ENCODE data around the gene GTF2H3. TPM values are rescaled to one million over a fixed set of nuclear protein-coding genes. Genes with fewer than 3 reads are reported as not detected.

GTF2H3 gene
- total and polyA plus RNA-seq, 2 donors (not counting 1 experiment from before 2014, with no cell fraction given) = 39.3 to 70.1 TPM

DNA sequence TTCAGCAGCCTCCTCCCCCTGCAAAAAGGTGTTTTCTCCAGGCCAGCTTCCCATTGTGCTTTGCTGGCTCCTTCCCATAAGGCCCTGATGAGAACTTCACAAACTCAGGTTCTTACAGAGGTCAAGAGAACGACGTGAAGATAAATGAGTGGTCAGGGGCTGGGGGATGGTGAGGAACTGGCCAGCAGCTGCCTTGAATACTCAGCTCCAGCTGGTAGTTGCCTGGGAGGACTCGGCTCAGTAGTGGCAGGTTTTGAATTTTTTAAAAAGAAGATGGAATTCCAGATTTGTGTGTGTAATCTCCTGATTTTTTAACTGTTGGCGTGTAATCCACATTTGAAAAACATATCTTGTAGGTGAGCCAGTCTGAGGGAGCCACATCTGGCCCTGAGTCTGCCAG lies 25.9 kb upstream of the GTF2H3 start:
- Histone ChIP-seq H2AFZ (ENCODE audit: low read length) (no peak overlapping the region), H3K4me1 (ENCODE audit: control insufficient read depth, extremely low read depth, insufficient read depth, low read length) (no peaks in the 10 kb centered on the region), H4K20me1 (ENCODE audit: control insufficient read depth, extremely low read depth, insufficient read depth, low read length) (no peaks in the 10 kb centered on the region), H3K27ac (ENCODE audit: insufficient read depth, low read length) (no peak overlapping the region), H3K9ac (ENCODE audit: insufficient read depth, low read length) (no peak overlapping the region), H3K9me3 (ENCODE audit: control insufficient read depth, insufficient read depth, low read depth, low read length) (no peaks in the 10 kb centered on the region), H3K27me3 (ENCODE audit: control insufficient read depth, insufficient read depth, low read length) (no peaks in the 10 kb centered on the region), H3K36me3 (ENCODE audit: control insufficient read depth, insufficient read depth, low read length) (peaks cover 19% of the 10 kb centered on the region), H3K4me3 (replicated peaks in 1 of 4; ENCODE audit: control extremely low read depth in 1 of 4, insufficient read depth in 1 of 4, low read depth in 3 of 4, low read length in 4 of 4) (no peak overlapping the region), H3K79me2 (ENCODE audit: control insufficient read depth, insufficient read depth, low read length) (peaks cover 27% of the 10 kb centered on the region), H3K4me2 (ENCODE audit: extremely low read depth, insufficient read depth, low read length) (no peak overlapping the region)
- no peak for DNase-seq (ENCODE audit: low read depth in 2 of 2)
- no peak for TF ChIP-seq EZH2 (IDR thresholded peaks at IDR 0.05; ENCODE audit: low read length, missing control alignments)
- TF ChIP-seq, protein P1, sequence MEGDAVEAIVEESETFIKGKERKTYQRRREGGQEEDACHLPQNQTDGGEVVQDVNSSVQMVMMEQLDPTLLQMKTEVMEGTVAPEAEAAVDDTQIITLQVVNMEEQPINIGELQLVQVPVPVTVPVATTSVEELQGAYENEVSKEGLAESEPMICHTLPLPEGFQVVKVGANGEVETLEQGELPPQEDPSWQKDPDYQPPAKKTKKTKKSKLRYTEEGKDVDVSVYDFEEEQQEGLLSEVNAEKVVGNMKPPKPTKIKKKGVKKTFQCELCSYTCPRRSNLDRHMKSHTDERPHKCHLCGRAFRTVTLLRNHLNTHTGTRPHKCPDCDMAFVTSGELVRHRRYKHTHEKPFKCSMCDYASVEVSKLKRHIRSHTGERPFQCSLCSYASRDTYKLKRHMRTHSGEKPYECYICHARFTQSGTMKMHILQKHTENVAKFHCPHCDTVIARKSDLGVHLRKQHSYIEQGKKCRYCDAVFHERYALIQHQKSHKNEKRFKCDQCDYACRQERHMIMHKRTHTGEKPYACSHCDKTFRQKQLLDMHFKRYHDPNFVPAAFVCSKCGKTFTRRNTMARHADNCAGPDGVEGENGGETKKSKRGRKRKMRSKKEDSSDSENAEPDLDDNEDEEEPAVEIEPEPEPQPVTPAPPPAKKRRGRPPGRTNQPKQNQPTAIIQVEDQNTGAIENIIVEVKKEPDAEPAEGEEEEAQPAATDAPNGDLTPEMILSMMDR (conservative IDR thresholded peaks at IDR 0.05 in 1 of 2, IDR thresholded peaks at IDR 0.05 in 1 of 2; ENCODE audit: low read depth in 1 of 2, low read length in 2 of 2) = no peak

DNA sequence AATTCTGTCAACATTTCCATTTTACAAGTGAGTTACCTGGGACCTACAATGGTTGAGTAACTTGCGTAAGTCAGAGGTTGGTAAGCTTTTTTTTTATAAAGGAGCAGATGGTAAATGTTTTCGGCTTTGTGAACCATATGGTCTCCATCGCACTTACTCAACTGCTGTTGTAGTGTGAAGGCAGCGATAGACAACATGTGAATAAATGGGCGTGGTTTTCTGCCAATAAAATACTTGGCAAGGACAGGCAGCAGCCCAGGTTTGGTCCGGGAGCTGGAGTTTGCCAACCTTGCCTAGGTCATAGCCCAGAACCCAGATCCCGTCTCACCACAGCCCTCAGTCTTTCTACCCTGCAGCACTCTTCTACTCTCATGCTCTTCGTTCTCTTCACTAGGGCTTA lies 25.4 kb upstream of the GTF2H3 start:
- Histone ChIP-seq H3K27ac (ENCODE audit: insufficient read depth, low read length) (no peak overlapping the region), H2AFZ (ENCODE audit: low read length) (no peak overlapping the region), H3K9me3 (ENCODE audit: control insufficient read depth, insufficient read depth, low read depth, low read length) (no peaks in the 10 kb centered on the region), H3K4me3 (replicated peaks in 1 of 4; ENCODE audit: control extremely low read depth in 1 of 4, insufficient read depth in 1 of 4, low read depth in 3 of 4, low read length in 4 of 4) (no peak overlapping the region), H3K4me1 (ENCODE audit: control insufficient read depth, extremely low read depth, insufficient read depth, low read length) (no peaks in the 10 kb centered on the region), H3K79me2 (ENCODE audit: control insufficient read depth, insufficient read depth, low read length) (peaks cover 23% of the 10 kb centered on the region), H3K4me2 (ENCODE audit: extremely low read depth, insufficient read depth, low read length) (no peak overlapping the region), H4K20me1 (ENCODE audit: control insufficient read depth, extremely low read depth, insufficient read depth, low read length) (no peaks in the 10 kb centered on the region), H3K36me3 (ENCODE audit: control insufficient read depth, insufficient read depth, low read length) (peaks cover 19% of the 10 kb centered on the region), H3K9ac (ENCODE audit: insufficient read depth, low read length) (no peak overlapping the region), H3K27me3 (ENCODE audit: control insufficient read depth, insufficient read depth, low read length) (no peaks in the 10 kb centered on the region)
- DNase-seq (ENCODE audit: low read depth in 2 of 2) = no peak
- no peak for TF ChIP-seq EZH2 (IDR thresholded peaks at IDR 0.05; ENCODE audit: low read length, missing control alignments)
- TF ChIP-seq, protein P1 (conservative IDR thresholded peaks at IDR 0.05 in 1 of 2, IDR thresholded peaks at IDR 0.05 in 1 of 2; ENCODE audit: low read depth in 1 of 2, low read length in 2 of 2) = no peak

DNA sequence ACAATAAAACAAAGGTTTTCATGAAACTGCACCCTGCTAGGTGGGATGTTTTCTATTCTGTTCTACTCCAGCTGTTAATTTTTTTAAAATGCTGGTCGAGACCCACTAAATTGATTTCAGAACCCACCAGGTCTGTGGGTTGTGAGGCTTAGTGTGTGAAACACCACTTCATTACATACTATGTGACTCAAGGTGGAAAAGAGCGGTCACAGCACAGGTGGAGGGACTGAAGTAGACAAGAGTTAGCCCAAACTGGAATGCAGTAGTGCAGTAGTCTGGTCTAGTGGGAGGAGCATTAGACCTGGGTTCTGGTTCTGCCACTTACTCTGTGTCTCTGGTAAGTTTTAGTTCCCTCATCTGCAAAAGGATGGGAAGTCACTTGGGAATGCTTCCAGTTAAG lies 19.5 kb upstream of the GTF2H3 start:
- H2AFZ ChIP-seq (ENCODE audit: low read length) = no peak overlapping the region
- H3K27ac ChIP-seq (ENCODE audit: insufficient read depth, low read length) = no peak overlapping the region

More for the DNA sequence above, 19.5 kb upstream of the GTF2H3 start:
- peaks cover 1% of the 10 kb centered on the region for H3K79me2 ChIP-seq (ENCODE audit: control insufficient read depth, insufficient read depth, low read length)
- no peak for DNase-seq (ENCODE audit: low read depth in 2 of 2)
- H3K36me3 ChIP-seq (ENCODE audit: control insufficient read depth, insufficient read depth, low read length) = peaks cover 17% of the 10 kb centered on the region
- no peaks in the 10 kb centered on the region for H3K27me3 ChIP-seq (ENCODE audit: control insufficient read depth, insufficient read depth, low read length)
- no peak overlapping the region for H3K9ac ChIP-seq (ENCODE audit: insufficient read depth, low read length)
- no peak overlapping the region for H3K4me2 ChIP-seq (ENCODE audit: extremely low read depth, insufficient read depth, low read length)
- H3K4me1 ChIP-seq (ENCODE audit: control insufficient read depth, extremely low read depth, insufficient read depth, low read length) = peaks cover 4% of the 10 kb centered on the region
- H4K20me1 ChIP-seq (ENCODE audit: control insufficient read depth, extremely low read depth, insufficient read depth, low read length) = no peaks in the 10 kb centered on the region
- no peaks in the 10 kb centered on the region for H3K9me3 ChIP-seq (ENCODE audit: control insufficient read depth, insufficient read depth, low read depth, low read length)
- no peak overlapping the region for H3K4me3 ChIP-seq (replicated peaks in 1 of 4; ENCODE audit: control extremely low read depth in 1 of 4, insufficient read depth in 1 of 4, low read depth in 3 of 4, low read length in 4 of 4)
- TF ChIP-seq EZH2 (IDR thresholded peaks at IDR 0.05; ENCODE audit: low read length, missing control alignments) = no peak
- TF ChIP-seq, protein P1 (conservative IDR thresholded peaks at IDR 0.05 in 1 of 2, IDR thresholded peaks at IDR 0.05 in 1 of 2; ENCODE audit: low read depth in 1 of 2, low read length in 2 of 2) = no peak

Data from fibroblast of lung (primary cell).